Astrocyte (in vitro differentiated cells and primary cell): ENCODE data around the gene SPATA25. TPM values are rescaled to one million over a fixed set of nuclear protein-coding genes. Genes with fewer than 3 reads are reported as not detected.

ENCODE experiments used
- total RNA-seq: library from RNA; stranded (reverse); gene quantifications from 2 replicates; pipeline ENCODE4 v1.2.1, GENCODE V29; 2021

The SPATA25 gene
- total RNA-seq, 1 donor from 2014 or later, result 1.7 TPM

Other genes starting within 250 kb of the SPATA25 start
- gene WFDC11, start 217.4 kb downstream of the SPATA25 start, total RNA-seq, result not detected in 2 replicates
- not detected in 2 replicates for gene WFDC13, start 185.6 kb downstream of the SPATA25 start, total RNA-seq
- gene WFDC10B, start 182.6 kb downstream of the SPATA25 start, total RNA-seq, result not detected in 2 replicates
- gene SPINT4, start 165.3 kb downstream of the SPATA25 start, total RNA-seq, result not detected in 2 replicates
- gene WFDC3, start 95.7 kb downstream of the SPATA25 start, total RNA-seq, result 2.0 and 2.2 TPM in 2 replicates
- gene DNTTIP1, start 95.7 kb downstream of the SPATA25 start, total RNA-seq, result 28.1 and 28.7 TPM in 2 replicates
- gene UBE2C, start 75.0 kb downstream of the SPATA25 start, total RNA-seq, result 6.2 and 12.3 TPM in 2 replicates
- not detected in 2 replicates for gene TNNC2, start 60.3 kb downstream of the SPATA25 start, total RNA-seq
- gene SNX21, start 53.8 kb downstream of the SPATA25 start, total RNA-seq, result 13.3 and 14.2 TPM in 2 replicates
- gene ACOT8, start 30.2 kb downstream of the SPATA25 start, total RNA-seq, result 22.0 and 22.6 TPM in 2 replicates
- 4.4 and 4.7 TPM in 2 replicates for gene ZSWIM3, start 30.0 kb downstream of the SPATA25 start, total RNA-seq
- 9.0 and 9.6 TPM in 2 replicates for gene ZSWIM1, start 6.4 kb downstream of the SPATA25 start, total RNA-seq
- gene NEURL2, start 3.6 kb upstream of the SPATA25 start, total RNA-seq, result 6.7 and 6.9 TPM in 2 replicates
- 69.0 and 87.5 TPM in 2 replicates for gene CTSA, start 3.7 kb upstream of the SPATA25 start, total RNA-seq
- 162 and 167 TPM in 2 replicates for gene PLTP, start 24.5 kb upstream of the SPATA25 start, total RNA-seq
- 12.9 and 13.0 TPM in 2 replicates for gene PCIF1, start 47.1 kb upstream of the SPATA25 start, total RNA-seq
- 18.2 and 18.6 TPM in 2 replicates for gene ZNF335, start 84.6 kb upstream of the SPATA25 start, total RNA-seq
- 12.0 and 18.7 TPM in 2 replicates for gene MMP9, start 121.3 kb upstream of the SPATA25 start, total RNA-seq
- gene SLC12A5, start 141.6 kb upstream of the SPATA25 start, total RNA-seq, result 14.6 and 15.2 TPM in 2 replicates
- gene NCOA5, start 202.3 kb upstream of the SPATA25 start, total RNA-seq, result 19.3 and 20.7 TPM in 2 replicates
- gene CD40, start 230.7 kb upstream of the SPATA25 start, total RNA-seq, result 2.3 and 4.1 TPM in 2 replicates